Superior temporal gyrus (tissue), 1 donor: ENCODE measurements around the gene CBLN3.

Source experiments
- DNase-seq: peaks from one replicate; pipeline ENCODE4 v3.0.0-alpha.2; 2016; ENCODE audit errors: extremely low spot score

CBLN3 gene

DNA sequence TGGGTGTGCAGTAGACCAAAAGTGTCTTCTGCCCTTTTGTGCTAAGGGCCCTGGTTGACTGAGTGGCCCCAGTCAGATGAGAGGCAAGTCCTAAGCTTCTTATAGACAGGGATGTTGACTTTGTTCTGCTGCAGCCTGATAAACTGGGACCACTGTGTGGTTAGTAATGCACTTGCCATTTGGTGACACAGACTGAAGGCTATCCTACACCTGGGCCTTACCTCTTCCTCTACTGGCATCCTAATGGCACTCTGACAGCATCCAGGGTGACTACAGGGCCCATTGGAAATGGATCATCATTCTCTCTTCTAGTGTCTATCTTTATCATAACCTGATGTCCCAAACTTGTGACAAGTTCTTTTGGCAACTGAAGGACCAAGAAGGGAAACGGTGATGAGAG, 9.8 kb upstream of the CBLN3 start:
- DNase-seq, result no peak

DNA sequence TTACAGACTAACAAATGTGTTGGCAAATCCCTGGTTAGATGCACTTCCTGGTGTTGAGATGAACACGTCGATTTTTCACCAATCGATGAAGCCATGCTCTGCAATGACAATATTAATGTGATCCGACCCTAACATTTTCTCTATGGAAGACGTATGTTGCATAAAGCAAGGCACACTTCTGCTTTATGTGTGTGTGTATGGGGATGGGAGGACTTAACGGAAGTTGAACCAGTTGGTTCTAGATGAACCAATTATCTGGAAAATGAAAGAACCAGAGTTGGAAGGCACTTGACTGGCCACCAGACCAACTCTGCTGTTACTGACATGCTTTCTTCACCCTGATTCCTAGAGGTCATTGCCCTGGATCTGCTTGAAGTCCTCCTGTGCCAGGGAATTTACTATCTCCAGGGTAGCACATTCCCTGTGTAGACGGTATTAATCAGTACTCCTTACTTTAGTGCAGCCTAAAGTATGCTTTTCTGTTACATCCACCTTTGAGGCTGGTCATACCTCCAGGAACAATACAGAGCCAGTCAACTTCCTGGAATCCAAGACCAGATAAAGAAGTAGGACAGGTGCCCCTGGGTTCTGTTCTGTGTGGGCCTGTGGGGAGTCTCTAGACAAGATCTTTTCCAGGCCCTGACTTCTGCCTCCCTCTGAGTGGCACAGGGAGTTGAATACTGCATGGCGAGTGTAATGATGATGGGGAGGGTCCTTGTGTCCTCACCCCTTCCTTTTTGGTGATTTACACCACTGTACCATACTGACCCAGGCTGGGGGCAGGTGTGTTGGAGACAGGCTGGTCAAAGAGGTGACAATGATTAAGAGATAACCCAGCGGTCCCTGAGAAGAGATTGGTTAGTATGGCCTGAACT, 9.0 kb upstream of the CBLN3 start:
- DNase-seq, result no peak

DNA sequence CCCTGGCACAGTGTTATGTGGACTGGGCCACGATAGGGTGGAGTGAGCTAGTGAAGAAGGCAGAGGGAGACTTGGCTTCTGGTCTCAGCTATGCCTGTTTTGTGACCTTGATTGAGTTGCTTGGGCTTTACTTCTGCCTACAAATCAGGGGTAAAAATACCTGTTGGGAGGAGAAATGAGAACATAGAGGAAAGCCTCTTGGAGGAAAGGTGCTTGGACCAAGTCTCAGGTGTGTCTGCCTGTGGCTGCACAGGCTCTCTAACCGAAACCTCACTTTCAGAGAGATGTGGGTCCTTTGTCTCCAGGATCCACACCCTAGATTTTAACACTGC, 8.2 kb upstream of the CBLN3 start:
- no peak for DNase-seq

DNA sequence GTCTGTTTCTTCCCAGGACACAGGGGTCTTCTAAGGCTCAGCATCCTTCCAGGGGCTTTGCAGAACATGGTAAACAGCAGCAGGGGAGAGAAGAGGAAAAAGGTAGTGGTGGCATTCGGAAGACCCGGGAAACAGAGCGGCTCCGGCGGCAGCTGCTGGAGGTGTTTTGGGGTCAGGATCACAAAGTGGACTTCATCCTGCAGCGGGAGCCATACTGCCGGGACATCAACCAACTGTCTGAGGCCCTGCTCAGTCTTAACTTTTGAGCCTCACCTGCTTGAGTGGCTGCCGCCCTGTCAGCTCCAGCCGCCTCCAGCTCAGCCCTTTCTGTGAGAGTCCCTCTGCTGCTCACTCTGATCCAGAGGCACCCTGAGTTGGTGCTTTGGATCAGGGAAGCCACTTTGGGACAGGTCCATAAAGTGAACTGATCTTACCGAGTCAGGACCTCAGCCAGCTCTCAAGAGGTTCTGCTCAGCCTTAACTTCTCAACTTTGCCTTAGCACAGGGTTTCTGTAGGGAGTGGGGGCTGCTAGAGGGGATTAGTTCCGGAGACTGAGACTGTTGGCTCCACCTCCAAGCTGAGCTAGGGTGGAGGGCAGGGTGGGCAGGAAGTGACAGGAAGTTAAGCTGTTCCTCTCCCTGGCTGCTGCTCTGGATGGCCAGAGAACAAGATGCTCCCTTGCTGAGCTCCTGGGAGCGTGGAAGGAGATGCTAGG, 7.7 kb upstream of the CBLN3 start:
- DNase-seq, result no peak

DNA sequence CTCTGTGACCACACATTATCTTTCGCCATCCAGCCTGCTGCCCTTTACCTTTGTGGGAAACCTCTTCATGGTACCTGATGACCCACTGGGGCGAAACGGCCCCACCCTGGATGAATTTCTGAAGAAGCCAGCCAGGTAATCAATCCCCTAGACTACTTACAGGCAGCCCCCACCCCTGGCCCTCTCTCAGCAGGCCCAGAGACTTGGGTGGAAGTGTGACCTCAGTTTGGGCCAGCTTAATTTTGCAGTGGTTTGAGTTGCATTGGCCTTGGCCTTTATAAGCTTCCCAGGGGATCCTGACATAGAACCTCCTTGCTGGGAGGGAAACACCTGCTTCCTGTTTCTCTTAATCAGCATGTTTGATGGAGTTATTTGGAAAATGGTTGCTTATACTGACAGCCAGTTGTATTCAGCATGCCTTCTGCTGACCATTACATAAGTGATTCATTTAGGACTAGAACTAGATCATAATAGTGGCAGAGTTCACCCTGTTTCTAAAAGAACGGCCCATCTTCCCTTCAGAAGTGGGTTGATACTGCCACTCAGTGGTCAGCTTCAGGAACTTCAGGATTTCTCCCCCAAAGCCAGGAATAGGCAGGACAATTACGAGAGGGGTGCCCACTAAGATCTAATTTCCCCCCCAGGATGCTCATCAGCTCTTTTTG, 7.0 kb upstream of the CBLN3 start:
- DNase-seq, result peak; percentile 90

DNA sequence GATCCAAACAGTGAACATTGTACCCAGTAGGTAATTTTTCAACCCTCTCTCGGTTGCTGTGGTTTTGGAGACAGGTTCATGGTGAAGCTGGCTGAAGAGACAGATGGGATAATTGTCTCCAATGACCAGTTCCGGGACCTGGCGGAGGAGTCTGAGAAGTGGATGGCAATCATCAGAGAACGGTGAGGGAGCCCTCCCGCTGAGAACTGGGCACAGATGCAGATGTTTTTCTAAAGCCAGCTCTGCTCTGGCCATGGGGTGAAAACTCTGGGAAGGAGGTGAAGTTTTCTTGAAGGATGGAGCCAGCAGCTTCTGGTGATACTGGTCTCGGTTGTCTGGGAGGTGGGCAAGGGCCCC, 6.5 kb upstream of the CBLN3 start:
- DNase-seq, result no peak

DNA sequence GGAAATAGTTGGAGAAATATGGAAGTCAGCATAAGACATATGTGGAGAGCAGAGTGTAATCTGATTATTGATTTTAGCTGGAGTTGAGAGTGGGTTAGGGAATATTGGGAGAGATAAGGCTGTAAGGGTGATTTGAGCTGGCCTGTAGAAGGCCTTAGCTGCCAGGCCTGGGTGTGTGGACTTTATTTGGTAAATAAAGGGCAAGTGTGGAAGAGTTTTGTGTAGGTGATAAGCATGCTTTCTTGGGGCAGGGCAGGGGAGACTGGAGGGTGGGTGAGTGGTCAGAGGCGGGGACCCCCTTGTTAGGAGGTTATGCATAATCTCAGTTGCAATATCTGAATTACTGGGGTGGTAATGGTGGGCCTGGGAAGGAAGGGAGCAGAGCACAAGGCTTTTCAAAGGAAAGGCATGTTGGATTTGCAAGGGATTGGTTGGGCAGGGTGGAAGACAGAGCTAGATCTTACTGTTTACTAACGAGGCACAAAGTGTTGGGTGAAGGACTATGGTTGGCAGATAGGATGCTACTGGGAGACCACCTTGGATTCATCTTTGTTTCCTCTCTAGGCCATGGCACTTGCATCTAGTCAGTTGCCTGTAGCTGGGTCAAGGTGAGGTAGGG, 5.8 kb upstream of the CBLN3 start:
- no peak for DNase-seq

DNA sequence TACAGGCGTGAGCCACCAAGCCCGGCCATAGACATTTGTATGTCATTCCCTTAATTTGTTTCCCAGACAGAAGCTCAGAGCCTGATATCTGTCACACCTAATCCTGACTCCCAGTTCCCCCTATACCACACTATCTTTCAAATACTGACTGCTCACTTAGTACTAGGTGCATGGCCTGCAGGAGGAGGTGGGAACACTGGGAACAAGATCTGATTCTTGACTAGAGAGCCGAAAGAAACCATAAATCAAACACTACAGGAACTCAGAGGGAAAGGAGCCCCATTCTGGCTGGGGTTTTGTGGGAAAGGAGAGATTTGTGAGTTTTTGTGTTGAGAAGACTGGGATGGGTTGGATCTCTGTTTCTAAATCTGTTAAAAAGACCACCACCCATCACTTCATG, 5.2 kb upstream of the CBLN3 start:
- no peak for DNase-seq

DNA sequence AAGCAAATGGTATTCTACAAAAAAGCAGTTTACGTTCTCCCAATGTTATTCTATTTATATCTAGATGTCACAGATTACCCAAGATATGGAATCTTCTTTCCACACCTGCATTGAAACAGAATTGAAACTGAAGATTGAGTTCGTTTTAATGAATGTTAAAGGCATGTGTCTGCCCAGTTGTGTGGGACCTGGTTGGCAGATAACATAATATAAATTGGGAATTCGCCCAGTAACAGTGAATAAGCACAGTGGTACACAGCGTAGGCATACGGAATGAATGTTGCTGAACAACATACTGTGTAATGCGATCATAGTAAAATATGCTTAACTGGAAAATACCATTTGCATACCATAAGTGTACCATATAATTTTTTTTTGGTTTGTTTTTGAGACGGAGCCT, 4.6 kb upstream of the CBLN3 start:
- no peak for DNase-seq

DNA sequence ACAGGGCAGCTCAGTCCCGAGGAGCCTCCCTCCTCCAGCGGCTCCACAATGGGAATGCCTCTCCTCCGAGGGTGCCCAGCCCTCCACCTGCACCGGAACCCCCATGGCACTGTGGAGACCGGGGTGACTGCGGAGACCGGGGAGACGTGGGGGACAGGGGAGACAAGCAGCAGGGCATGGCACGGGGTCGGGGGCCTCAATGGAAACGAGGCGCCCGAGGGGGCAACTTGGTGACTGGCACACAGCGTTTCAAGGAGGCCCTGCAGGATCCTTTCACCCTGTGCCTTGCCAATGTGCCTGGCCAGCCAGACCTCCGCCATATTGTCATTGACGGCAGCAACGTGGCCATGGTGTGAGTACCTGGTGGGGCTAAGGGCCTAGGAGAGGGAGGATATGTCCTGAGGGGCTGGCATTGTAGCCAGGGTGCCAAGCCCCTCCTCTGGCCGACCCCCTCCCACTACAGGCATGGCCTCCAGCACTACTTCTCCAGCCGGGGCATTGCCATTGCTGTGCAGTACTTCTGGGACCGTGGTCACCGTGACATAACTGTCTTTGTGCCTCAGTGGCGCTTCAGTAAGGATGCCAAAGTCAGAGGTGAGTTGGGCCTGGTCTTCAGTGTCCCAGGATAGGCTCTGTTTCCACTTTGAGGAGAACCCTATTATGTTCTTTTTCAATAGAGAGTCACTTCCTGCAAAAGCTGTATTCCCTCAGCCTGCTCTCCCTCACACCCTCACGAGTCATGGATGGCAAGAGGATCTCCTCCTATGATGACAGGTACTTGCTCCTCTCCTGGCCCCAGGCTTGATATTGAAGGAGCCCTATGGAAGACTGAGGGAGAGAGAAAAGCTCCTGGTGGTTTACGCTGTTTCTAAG, 3.0 kb upstream of the CBLN3 start:
- DNase-seq, result no peak

DNA sequence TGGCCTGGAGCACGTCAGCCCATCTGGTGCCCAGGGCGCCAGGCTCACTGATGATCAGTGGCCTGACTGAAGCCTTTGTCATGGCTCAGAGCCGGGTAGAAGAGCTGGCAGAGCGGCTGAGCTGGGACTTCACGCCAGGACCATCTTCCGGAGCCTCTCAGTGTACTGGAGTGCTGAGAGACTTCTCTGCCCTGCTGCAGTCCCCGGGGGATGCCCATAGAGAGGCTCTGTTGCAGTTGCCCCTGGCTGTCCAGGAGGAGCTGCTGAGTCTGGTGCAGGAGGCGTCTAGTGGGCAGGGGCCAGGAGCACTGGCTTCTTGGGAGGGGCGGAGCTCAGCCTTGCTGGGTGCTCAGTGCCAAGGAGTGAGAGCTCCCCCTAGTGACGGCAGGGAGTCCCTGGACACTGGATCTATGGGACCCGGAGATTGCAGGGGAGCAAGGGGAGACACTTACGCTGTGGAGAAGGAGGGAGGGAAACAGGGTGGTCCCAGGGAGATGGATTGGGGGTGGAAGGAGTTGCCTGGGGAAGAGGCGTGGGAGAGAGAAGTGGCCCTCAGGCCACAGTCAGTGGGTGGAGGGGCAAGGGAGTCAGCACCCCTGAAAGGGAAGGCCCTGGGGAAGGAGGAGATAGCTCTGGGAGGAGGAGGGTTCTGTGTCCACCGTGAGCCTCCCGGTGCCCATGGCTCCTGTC, 2.2 kb upstream of the CBLN3 start:
- peak; percentile 77 for DNase-seq

DNA sequence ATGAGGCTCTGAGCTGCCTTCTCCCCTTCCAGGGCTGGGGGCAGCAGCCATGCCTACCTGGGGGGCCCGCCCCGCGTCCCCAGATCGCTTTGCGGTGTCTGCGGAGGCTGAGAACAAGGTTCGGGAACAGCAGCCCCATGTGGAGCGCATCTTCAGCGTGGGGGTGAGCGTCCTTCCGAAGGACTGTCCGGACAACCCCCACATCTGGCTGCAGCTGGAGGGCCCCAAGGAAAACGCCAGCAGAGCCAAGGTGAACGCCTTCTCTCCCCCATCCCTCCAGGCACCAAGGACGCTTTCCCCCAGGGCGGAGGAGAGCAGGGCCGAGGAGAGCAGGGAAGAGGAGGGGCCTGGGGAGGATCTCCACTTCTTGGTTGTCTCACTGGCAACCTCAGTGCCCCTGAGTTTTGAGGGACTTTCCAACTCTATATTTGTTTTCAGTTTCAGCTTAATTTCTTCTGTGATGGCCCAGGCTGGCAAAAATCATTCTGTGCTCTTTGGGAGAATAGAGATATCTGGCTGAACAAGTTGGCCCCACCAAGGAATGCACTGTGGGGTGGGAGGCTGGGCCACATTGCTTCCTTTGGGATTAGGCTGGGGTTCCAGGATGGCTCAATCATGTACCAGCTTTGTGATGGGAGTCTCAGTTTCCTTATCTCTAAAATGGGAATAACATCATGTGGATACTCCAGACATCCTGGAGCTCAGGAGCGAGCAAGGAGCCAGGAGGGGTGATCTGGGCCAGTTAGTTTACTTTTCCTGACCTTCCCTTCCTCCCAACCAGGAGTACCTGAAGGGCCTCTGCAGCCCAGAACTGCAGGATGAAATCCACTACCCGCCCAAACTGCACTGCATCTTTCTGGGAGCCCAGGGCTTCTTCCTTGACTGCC, 1.5 kb upstream of the CBLN3 start:
- peak; percentile 7 for DNase-seq

DNA sequence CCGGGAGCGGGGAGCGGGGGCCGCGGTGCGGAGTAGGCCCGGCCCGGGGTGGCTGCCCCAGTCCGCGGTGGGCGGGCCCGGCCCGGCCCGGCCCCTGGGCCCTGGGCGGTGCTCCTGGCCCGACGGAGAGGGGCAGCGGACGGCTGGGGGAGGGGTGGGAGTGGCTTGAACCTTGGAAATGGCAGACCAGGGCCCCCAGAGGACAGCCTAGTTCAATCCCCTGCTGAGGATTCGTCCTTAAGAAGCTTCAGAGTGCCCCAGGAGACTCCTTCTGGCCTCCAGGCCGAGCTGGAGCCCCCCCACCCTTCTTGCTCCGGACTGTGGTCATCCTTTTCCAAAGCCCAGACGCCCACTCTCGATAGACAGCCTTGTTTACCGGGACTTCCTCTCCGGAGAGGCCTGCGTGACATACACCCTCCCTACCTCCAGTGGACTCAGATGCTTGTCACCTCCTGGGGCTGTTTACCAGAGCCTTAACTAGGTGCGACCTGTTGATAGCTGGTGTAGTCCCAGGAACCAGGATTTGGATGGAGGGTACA, 744 bp upstream of the CBLN3 start:
- DNase-seq, result peak; percentile 22

DNA sequence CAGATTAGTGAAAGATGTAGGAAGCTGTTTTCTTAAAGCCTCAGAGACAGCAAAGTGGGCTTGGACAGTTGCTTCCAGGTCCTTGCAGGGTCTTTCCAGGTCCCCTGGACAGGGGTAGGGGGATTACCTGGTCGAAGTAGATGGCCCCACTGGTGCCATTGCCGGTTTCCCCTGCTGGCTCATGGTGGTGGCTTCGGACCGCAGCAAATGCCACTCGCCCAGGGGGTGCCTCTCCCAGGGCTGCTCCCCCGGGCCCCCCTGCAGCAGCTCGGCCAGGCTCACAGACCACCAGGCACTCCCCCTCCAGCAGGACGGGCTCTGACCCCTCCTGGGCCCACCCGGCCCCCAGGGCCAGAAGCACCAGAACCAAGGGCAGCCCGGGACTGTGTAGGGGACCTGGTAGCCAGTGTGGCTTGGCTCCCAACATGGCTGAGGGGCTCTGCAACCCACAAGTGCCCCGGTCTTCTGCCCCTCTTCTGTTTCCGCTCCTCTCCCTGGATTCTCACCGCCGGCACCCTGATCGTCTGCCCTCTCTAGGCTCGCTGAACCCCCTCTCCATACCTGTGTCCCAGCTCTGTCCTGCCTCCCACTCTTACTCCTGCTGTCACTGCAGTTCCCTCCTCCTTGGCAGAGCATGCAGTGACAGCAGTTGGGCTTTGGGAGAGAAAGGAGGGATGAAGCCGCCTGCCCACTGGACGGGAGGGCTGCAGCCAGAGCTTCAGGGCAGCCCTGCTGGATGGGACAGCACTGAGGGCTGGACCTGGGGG, 657 bp downstream of the CBLN3 start:
- DNase-seq, result no peak

DNA sequence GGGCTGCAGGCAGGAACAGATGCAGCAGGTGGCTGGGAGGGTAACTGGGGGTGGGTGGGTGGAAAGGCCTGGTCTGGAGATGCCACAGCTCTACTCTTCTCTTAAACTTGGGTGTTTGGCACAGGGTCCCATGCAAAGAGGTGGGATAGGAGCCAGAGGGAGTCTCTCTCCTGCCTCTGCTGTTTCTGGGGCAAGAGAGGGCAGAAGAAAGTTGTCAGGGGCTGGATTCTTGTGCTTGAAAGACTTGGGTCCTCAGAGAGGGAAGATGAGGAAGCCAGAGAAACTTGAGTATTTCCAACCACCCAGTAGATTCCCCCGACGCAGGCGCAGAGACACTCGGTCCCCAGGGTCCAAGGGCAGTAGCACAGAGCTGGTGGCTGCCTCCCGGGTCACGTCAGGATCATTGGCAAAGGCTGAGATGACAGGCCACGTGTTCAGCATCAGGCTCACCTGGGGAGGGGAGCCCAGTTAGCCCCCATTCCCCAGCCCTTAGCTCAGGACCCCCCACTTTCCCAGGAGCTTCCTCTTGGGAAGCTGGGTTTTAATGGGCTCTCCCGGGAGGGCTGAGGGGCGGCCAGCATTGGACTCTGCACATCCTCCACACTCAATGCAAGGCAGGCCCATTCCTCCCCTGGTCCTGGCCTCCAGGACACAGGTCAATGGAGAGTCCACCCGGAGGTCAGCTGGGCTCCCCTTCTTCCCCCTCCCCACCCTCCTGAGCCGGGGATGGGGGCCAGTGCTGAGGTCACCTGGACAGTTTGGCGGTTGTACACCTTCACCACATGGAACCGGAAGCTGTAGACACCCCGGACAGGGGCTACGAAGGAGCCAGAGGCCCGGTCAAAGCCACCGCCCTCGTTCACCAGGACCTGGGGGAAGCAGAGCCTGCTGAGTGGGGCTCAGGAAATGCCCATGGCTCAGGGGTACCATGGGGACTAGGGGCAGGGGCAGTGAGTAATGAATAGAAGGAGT, 1.6 kb downstream of the CBLN3 start:
- DNase-seq, result no peak

DNA sequence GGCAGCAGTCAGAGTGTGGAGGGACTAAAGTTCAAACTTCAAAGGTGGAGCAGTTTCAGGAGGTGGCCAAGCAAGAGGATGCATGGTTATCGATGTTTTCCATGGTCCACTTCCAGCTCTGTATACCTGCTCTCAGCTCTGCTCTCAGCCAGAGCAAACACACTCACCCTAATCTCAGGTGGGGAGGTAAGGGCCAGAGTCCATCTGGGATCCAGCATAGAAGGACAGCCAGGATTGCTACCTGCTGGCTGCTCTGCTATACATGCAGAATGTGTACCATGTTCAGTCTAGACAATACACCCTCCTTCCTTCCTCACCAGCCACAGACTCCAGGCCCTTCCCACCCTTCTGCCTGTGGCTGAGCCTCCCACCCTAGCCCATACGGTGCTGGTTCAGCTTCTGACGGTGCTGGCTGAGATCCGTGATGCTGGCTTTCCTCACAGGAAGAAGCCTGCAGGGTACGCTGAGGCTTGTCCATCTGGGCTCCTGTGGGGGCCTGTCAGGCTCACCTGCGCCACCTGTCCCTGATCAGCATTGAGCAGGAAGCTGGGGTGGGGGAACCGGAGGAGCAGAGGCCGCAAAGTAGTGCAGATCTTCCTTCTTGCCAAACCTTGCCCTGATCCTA, 2.4 kb downstream of the CBLN3 start:
- no peak for DNase-seq
